H9 (cell line): ENCODE data around the gene MRPL28. TPM values are rescaled to one million over a fixed set of nuclear protein-coding genes. Genes with fewer than 3 reads are reported as not detected.
A peak's percentile ranks its signal among the peaks of the same experiment; 100 is the strongest.

Source experiments
- DNase-seq: peaks from one replicate; pipeline ENCODE4 v3.0.0-alpha.2; 2017
- H2AFZ ChIP-seq: one replicate; pipeline ENCODE4 v1.6.1; 2013; ENCODE audit warnings: mild to moderate bottlenecking, low read length, control low read depth, moderate library complexity
- H2AK5ac ChIP-seq: 2 replicates; pipeline ENCODE4 v1.6.1; 2013; ENCODE audit warnings: low read length, control low read depth, mixed read lengths; ENCODE audit not compliant: insufficient read length
- H2BK120ac ChIP-seq: one replicate; pipeline ENCODE4 v1.6.1; 2013; ENCODE audit warnings: low read depth, mild to moderate bottlenecking, low read length, control low read depth, inconsistent platforms; ENCODE audit not compliant: poor library complexity, severe bottlenecking
- H2BK12ac ChIP-seq: 2 replicates; pipeline ENCODE4 v1.6.1; 2013; ENCODE audit warnings: low read length, control low read depth, mixed read lengths, low read depth; ENCODE audit not compliant: insufficient read length
- H2BK15ac ChIP-seq: 2 replicates; pipeline ENCODE4 v1.6.1; 2013; ENCODE audit warnings: low read depth, low read length, control low read depth
- H2BK20ac ChIP-seq: one replicate; pipeline ENCODE4 v1.6.1; 2013; ENCODE audit warnings: low read depth, mild to moderate bottlenecking, low read length, control low read depth, inconsistent platforms; ENCODE audit not compliant: poor library complexity, severe bottlenecking
- H2BK5ac ChIP-seq: 2 replicates; pipeline ENCODE4 v1.6.1; 2013; ENCODE audit warnings: low read length, control low read depth, mixed read lengths; ENCODE audit not compliant: insufficient read length
- H3K14ac ChIP-seq: 2 replicates; pipeline ENCODE4 v1.6.1; 2013; ENCODE audit warnings: low read length, control low read depth; ENCODE audit not compliant: insufficient read depth
- H3K18ac ChIP-seq: 2 replicates; pipeline ENCODE4 v1.6.1; 2013; ENCODE audit warnings: low read depth, mild to moderate bottlenecking, mixed read lengths, low read length, control low read depth; ENCODE audit not compliant: insufficient read length
- H3K23ac ChIP-seq: 2 replicates; pipeline ENCODE4 v1.6.1; 2013; ENCODE audit warnings: low read length, control low read depth, mixed read lengths, low read depth; ENCODE audit not compliant: insufficient read length
- H3K23me2 ChIP-seq: 2 replicates; pipeline ENCODE4 v1.6.1; 2013; ENCODE audit warnings: low read depth, mild to moderate bottlenecking, mixed read lengths, low read length, control low read depth; ENCODE audit not compliant: insufficient read length, poor library complexity, severe bottlenecking
- H3K27ac ChIP-seq: 2 replicates; pipeline ENCODE4 v1.5.1; 2013; ENCODE audit warnings: low read length, control low read depth, mixed read lengths, low read depth; ENCODE audit not compliant: insufficient read length
- H3K27me3 ChIP-seq: 2 replicates; pipeline ENCODE4 v1.6.1; 2013; ENCODE audit warnings: low read length, control low read depth, inconsistent platforms; ENCODE audit not compliant: insufficient read depth
- H3K4ac ChIP-seq: 2 replicates; pipeline ENCODE4 v1.6.1; 2013; ENCODE audit warnings: low read depth, mild to moderate bottlenecking, control low read depth, inconsistent platforms, low read length, moderate library complexity
- H3K4me1 ChIP-seq: 2 replicates; pipeline ENCODE4 v1.6.1; 2013; ENCODE audit warnings: low read length, control low read depth, inconsistent platforms; ENCODE audit not compliant: insufficient read depth
- H3K4me2 ChIP-seq: 2 replicates; pipeline ENCODE4 v1.6.1; 2013; ENCODE audit warnings: low read length, control low read depth, mixed read lengths; ENCODE audit not compliant: insufficient read length, insufficient read depth
- H3K56ac ChIP-seq: 2 replicates; pipeline ENCODE4 v1.6.1; 2013; ENCODE audit warnings: low read depth, mild to moderate bottlenecking, mixed read lengths, low read length, control low read depth; ENCODE audit not compliant: insufficient read length
- H3K79me1 ChIP-seq: 2 replicates; pipeline ENCODE4 v1.6.1; 2013; ENCODE audit warnings: low read depth, mild to moderate bottlenecking, moderate library complexity, low read length, control low read depth, inconsistent platforms; ENCODE audit not compliant: insufficient read depth, poor library complexity, severe bottlenecking
- H3K79me2 ChIP-seq: 2 replicates; pipeline ENCODE4 v1.6.1; 2013; ENCODE audit warnings: low read length, control low read depth, inconsistent platforms; ENCODE audit not compliant: insufficient read depth
- H3K9ac ChIP-seq: 2 replicates; pipeline ENCODE4 v1.6.1; 2013; ENCODE audit warnings: low read length, control low read depth, mixed read lengths; ENCODE audit not compliant: insufficient read length; ENCODE audit errors: extremely low read depth
- H3K9me3 ChIP-seq: one replicate; pipeline ENCODE4 v1.6.1; 2013; ENCODE audit warnings: low read depth, low read length, inconsistent platforms; ENCODE audit not compliant: control insufficient read depth
- H3T11ph ChIP-seq: one replicate; pipeline ENCODE4 v1.6.1; 2013; ENCODE audit warnings: mild to moderate bottlenecking, low read length, control low read depth, inconsistent platforms
- H4K20me1 ChIP-seq: one replicate; pipeline ENCODE4 v1.6.1; 2013; ENCODE audit not compliant: control insufficient read depth, insufficient read length, insufficient read depth
- H4K5ac ChIP-seq: 2 replicates; pipeline ENCODE4 v1.6.1; 2013; ENCODE audit warnings: low read depth, mild to moderate bottlenecking, mixed read lengths, low read length, control low read depth; ENCODE audit not compliant: insufficient read length
- H4K8ac ChIP-seq: replicated peaks from 2 replicates; pipeline ENCODE4 v1.6.1; 2013; ENCODE audit warnings: low read length, control low read depth, mixed read lengths, low read depth; ENCODE audit not compliant: insufficient read length
- H4K91ac ChIP-seq: 2 replicates; pipeline ENCODE4 v1.6.1; 2013; ENCODE audit warnings: low read depth, mild to moderate bottlenecking, moderate library complexity, mixed read lengths, low read length, control low read depth; ENCODE audit not compliant: insufficient read length
- H3K27ac Mint-ChIP-seq, 3 experiments: 2 replicates in 2 of 3; 3 replicates in 1 of 3; pipeline ENCODE4 v1.8.0; 2020 to 2021; ENCODE audit warnings: mixed read lengths in 3 of 3, mild to moderate bottlenecking in 1 of 3, moderate library complexity in 1 of 3
- H3K27me3 Mint-ChIP-seq: 2 replicates; pipeline ENCODE4 v1.8.0; 2021; ENCODE audit warnings: low read depth, mild to moderate bottlenecking, moderate library complexity, mixed read lengths
- H3K36me3 Mint-ChIP-seq, 3 experiments: 2 replicates in 2 of 3; 3 replicates in 1 of 3; pipeline ENCODE4 v1.8.0; 2020 to 2021; ENCODE audit warnings: low read depth in 3 of 3, mixed read lengths in 3 of 3; ENCODE audit not compliant: insufficient read depth in 1 of 3
- H3K4me1 Mint-ChIP-seq, 2 experiments: 2 replicates each; pipeline ENCODE4 v1.8.0; 2020; ENCODE audit warnings: mixed read lengths in 2 of 2
- H3K4me3 Mint-ChIP-seq, 2 experiments: 2 replicates in 1 of 2; 3 replicates in 1 of 2; pipeline ENCODE4 v1.8.0; 2020 to 2021; ENCODE audit warnings: mild to moderate bottlenecking in 2 of 2, mixed read lengths in 2 of 2, moderate library complexity in 1 of 2
- H3K9me3 Mint-ChIP-seq, 2 experiments: 2 replicates in 1 of 2; 3 replicates in 1 of 2; pipeline ENCODE4 v1.8.0; 2020; ENCODE audit warnings: mild to moderate bottlenecking in 2 of 2, mixed read lengths in 2 of 2, moderate library complexity in 1 of 2
- WGBS: extraction: QIAGEN DNeasy Blood & Tissue Kit; methylation state at CpG from one replicate; pipeline ENCODE4 v1.1.7; 2013; ENCODE audit warnings: missing lambda C conversion rate, low lambda C conversion rate, mixed read lengths; ENCODE audit not compliant: insufficient read length; ENCODE audit errors: extremely low coverage; 5-methylcytosine and 5-hydroxymethylcytosine counted together
- total RNA-seq: library from RNA; stranded (reverse); gene quantifications from 2 replicates; pipeline ENCODE4 v1.2.1, GENCODE V29; 2021
- TF ChIP-seq, protein P1 (sequence below): fragments of 200-600 bp; sonication (generic); conservative IDR thresholded peaks from 3 replicates; pipeline ENCODE4 v1.8.0; 2021; ENCODE audit warnings: antibody characterized with exemption, mild to moderate bottlenecking

MRPL28 gene
- total RNA-seq, 1 experiment from 2014 or later, result 154 TPM

DNA sequence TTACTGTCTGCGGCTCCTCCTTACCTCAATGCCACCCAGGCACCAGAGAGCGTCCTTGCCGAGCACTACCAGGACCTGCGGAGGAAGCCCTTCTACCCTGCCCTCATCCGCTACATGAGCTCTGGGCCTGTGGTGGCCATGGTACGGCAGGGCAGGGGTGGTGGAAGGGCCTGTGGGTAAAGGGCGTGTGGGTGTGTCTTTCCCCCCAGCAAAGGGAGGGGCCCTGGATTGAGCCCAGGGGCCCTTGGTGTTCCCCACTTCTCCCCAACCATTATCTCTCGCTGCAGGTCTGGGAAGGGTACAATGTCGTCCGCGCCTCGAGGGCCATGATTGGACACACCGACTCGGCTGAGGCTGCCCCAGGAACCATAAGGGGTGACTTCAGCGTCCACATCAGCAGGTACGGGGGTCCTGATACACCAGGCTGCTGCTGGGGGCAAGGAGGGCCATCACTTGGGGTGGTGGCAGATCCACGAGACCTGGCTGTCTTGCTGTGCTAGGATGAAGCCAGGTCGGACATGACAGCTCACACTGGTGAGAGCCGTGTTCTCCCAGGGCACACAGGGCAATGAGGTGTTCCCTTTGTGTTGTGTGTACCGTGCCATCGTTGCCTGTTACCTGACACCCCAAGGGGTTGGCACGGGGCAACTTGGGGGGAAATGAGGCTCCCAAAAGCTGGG lies 29.1 kb upstream of the MRPL28 start:
- peaks cover 2% of the 10 kb centered on the region for H4K20me1 ChIP-seq
- H2BK120ac ChIP-seq, result no peak overlapping the region
- H3K4me1 ChIP-seq, result peaks cover 2% of the 10 kb centered on the region; the same call in 1 of the 2 replicates
- no peaks in the 10 kb centered on the region for H3K79me2 ChIP-seq
- no peak overlapping the region for H2BK15ac ChIP-seq
- no peak overlapping the region for H2BK12ac ChIP-seq
- H3K27ac Mint-ChIP-seq, result peak overlapping the region in 2 of 3 experiments; percentile 31 to 32; a peak in 1 of 7 replicates
- WGBS, result no CpG with 5 or more reads among the region's 22 CpGs
- no peak overlapping the region for H3K56ac ChIP-seq
- H3K18ac ChIP-seq, result no peak overlapping the region
- H3K4me2 ChIP-seq, result no peak overlapping the region
- H3K4me3 Mint-ChIP-seq, result no peak overlapping the region; a peak in 1 of 5 replicates
- H3K4me1 Mint-ChIP-seq, result peaks cover 22 to 24% of the 10 kb centered on the region in 2 experiments
- H3K27ac ChIP-seq, result no peak overlapping the region
- no peak overlapping the region for H4K8ac ChIP-seq
- peaks cover 15 to 23% (median 22%) of the 10 kb centered on the region in 3 experiments for H3K36me3 Mint-ChIP-seq
- H2BK20ac ChIP-seq, result no peak overlapping the region
- H2AFZ ChIP-seq, result no peak overlapping the region
- no peak overlapping the region for H4K5ac ChIP-seq
- H3K9me3 ChIP-seq, result no peaks in the 10 kb centered on the region
- DNase-seq, result no peak
- H2AK5ac ChIP-seq, result no peak overlapping the region
- H3K14ac ChIP-seq, result no peak overlapping the region
- H3K23me2 ChIP-seq, result no peaks in the 10 kb centered on the region
- no peak overlapping the region for H2BK5ac ChIP-seq
- no peak overlapping the region for H3K23ac ChIP-seq
- H3K4ac ChIP-seq, result no peak overlapping the region
- no peak overlapping the region for H3K9ac ChIP-seq
- H3T11ph ChIP-seq, result no peak overlapping the region
- H3K79me1 ChIP-seq, result no peaks in the 10 kb centered on the region
- no peaks in the 10 kb centered on the region for H3K27me3 Mint-ChIP-seq
- H3K27me3 ChIP-seq, result no peaks in the 10 kb centered on the region
- TF ChIP-seq, protein P1, sequence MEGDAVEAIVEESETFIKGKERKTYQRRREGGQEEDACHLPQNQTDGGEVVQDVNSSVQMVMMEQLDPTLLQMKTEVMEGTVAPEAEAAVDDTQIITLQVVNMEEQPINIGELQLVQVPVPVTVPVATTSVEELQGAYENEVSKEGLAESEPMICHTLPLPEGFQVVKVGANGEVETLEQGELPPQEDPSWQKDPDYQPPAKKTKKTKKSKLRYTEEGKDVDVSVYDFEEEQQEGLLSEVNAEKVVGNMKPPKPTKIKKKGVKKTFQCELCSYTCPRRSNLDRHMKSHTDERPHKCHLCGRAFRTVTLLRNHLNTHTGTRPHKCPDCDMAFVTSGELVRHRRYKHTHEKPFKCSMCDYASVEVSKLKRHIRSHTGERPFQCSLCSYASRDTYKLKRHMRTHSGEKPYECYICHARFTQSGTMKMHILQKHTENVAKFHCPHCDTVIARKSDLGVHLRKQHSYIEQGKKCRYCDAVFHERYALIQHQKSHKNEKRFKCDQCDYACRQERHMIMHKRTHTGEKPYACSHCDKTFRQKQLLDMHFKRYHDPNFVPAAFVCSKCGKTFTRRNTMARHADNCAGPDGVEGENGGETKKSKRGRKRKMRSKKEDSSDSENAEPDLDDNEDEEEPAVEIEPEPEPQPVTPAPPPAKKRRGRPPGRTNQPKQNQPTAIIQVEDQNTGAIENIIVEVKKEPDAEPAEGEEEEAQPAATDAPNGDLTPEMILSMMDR, result no peak
- no peak overlapping the region for H4K91ac ChIP-seq
- H3K9me3 Mint-ChIP-seq, result peaks cover 0 to 2% of the 10 kb centered on the region in 2 experiments; a peak in 2 of 5 replicates
